Activated CD8-positive, alpha-beta memory T cell treated with anti-CD3 and anti-CD28 coated beads for 24 hours (primary cell): Measurements from ENCODE around the gene CRACR2B.

ENCODE experiments used
- DNase-seq: peaks from one replicate; pipeline ENCODE4 v3.0.0-alpha.2; 2020

The CRACR2B gene

GRCh38 chr11:827897-828192, at the start of gene CRACR2B:
CRACR2B (plus strand) TSS chr11:827919; CDS start chr11:828608, 689 bp downstream.
- DNase-seq, result no peak

GRCh38 chr11:778976-779954, 48.5 kb upstream of the CRACR2B start:
- no peak for DNase-seq

- DNase-seq, result no peak
These were observed 47.7 kb upstream of the CRACR2B start for GRCh38 chr11:779955-780532.

GRCh38 chr11:782264-783174, 45.2 kb upstream of the CRACR2B start:
- no peak for DNase-seq

GRCh38 chr11:783581-784015, 44.1 kb upstream of the CRACR2B start:
- DNase-seq, result no peak

- DNase-seq, result no peak
These were observed 41.3 kb upstream of the CRACR2B start for GRCh38 chr11:786235-787083.

- no peak for DNase-seq
These were observed 40.5 kb upstream of the CRACR2B start for GRCh38 chr11:787084-787675.

GRCh38 chr11:788009-788640, 39.6 kb upstream of the CRACR2B start:
- DNase-seq, result no peak

GRCh38 chr11:788953-789940, 38.5 kb upstream of the CRACR2B start:
- no peak for DNase-seq

- peak; percentile 79 for DNase-seq
These were observed 37.8 kb upstream of the CRACR2B start, which contains the start of gene CEND1 for GRCh38 chr11:789943-790342. CEND1 (minus strand) TSS chr11:790090; CDS start chr11:788576, 1,514 bp downstream.

GRCh38 chr11:790721-791564, 36.8 kb upstream of the CRACR2B start:
- DNase-seq, result no peak

GRCh38 chr11:791658-792534, 35.8 kb upstream of the CRACR2B start:
- DNase-seq, result no peak

- DNase-seq, result no peak
These were observed 35.2 kb upstream of the CRACR2B start for GRCh38 chr11:792535-792821.

- no peak for DNase-seq
These were observed 34.8 kb upstream of the CRACR2B start for GRCh38 chr11:792873-793272.

GRCh38 chr11:793556-793955, 34.2 kb upstream of the CRACR2B start:
- DNase-seq, result no peak

GRCh38 chr11:794013-794765, 33.5 kb upstream of the CRACR2B start:
- no peak for DNase-seq
